ENCODE measurements around the gene TMEM240. TPM values are rescaled to one million over a fixed set of nuclear protein-coding genes. Genes with fewer than 3 reads are reported as not detected.

The TMEM240 gene
- total RNA-seq, 1 experiment from 2014 or later, result 0.87 TPM

- CTCF ChIA-PET, result no interaction called here
- ATAC-seq, result no peak
Observed at GRCh38 chr1:1551524-1552262, 11.3 kb upstream of the TMEM240 start.

DNA sequence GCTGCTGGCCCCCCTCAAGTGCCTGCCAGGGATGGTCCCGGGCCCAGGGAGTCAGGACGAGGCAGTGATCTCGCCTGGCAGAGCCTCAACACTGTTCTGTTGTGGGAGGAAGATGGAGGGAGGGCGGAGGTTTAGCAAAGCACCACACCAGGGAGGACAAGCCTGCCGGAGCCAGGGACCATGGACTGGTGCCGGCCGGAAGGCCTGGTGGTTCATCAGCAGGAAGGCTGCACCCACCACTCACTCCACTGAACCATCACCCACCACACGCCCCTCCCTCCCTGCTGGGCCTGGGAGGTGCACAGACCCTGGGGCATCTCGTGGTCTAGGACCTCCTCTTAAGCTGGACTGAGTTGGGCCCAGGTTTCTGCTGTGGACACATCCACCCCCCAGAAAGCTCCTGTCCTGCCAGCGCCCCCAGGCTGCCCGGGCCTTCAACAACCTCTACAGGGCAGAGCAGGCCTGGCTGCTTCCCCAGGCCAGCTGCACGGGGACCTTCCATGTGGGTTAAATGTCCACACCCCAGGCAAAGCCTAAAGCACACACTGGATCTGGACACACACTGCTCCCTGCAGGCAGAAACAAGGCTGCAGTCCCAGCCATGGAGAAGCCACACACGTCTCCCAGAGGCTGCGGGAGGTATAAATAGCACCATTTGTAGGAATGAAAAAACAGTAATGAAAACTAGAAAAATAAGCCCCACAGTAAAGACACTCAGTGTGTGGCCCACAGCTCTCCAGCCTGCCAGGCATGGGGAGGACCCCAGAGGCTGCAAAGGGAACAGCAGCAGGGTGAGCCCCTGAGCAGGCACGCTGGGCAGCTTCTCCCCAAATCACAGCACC, 10.4 kb upstream of the TMEM240 start:
- POLR2A ChIA-PET (ENCODE audit: unreplicated experiment), result no interaction called here
- H3K4me2 ChIP-seq (ENCODE audit: low read length), result no peak overlapping the region
- H3K9ac ChIP-seq (ENCODE audit: low read length), result no peak overlapping the region
- H3K27ac ChIP-seq (ENCODE audit: low read length), result no peak overlapping the region
- peaks cover 52% of the 10 kb centered on the region for H3K79me2 ChIP-seq (ENCODE audit: low read length)
- DNase-seq (peak; percentile 34), ATAC-seq (peak; percentile 34)
- no peaks in the 10 kb centered on the region for H3K9me3 ChIP-seq (ENCODE audit: low read length)
- no peaks in the 10 kb centered on the region for H3K9me2 ChIP-seq (replicated peaks; ENCODE audit: low read length)
- CTCF ChIA-PET, result no interaction called here
- intact Hi-C loops (cut with micrococcal nuclease), result no loop called here
- H3K4me3 ChIP-seq (ENCODE audit: low read length), result no peak overlapping the region
- H4K20me1 ChIP-seq (ENCODE audit: low read length), result peaks cover 17% of the 10 kb centered on the region; the same call in 1 of the 2 replicates
- H3K36me3 ChIP-seq (ENCODE audit: low read depth, low read length), result peaks cover 7% of the 10 kb centered on the region; the same call in 1 of the 2 replicates
- TF ChIP-seq, protein P1, sequence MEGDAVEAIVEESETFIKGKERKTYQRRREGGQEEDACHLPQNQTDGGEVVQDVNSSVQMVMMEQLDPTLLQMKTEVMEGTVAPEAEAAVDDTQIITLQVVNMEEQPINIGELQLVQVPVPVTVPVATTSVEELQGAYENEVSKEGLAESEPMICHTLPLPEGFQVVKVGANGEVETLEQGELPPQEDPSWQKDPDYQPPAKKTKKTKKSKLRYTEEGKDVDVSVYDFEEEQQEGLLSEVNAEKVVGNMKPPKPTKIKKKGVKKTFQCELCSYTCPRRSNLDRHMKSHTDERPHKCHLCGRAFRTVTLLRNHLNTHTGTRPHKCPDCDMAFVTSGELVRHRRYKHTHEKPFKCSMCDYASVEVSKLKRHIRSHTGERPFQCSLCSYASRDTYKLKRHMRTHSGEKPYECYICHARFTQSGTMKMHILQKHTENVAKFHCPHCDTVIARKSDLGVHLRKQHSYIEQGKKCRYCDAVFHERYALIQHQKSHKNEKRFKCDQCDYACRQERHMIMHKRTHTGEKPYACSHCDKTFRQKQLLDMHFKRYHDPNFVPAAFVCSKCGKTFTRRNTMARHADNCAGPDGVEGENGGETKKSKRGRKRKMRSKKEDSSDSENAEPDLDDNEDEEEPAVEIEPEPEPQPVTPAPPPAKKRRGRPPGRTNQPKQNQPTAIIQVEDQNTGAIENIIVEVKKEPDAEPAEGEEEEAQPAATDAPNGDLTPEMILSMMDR (conservative IDR thresholded peaks at IDR 0.05; ENCODE audit: low read depth, low read length), result peak; percentile 67
- TF ChIP-seq EZH2 (IDR thresholded peaks at IDR 0.05; ENCODE audit: low read length, unreplicated experiment), result no peak
- H2AFZ ChIP-seq (ENCODE audit: low read length), result no peak overlapping the region
- no peaks in the 10 kb centered on the region for H3K27me3 ChIP-seq (ENCODE audit: low read length)
- H3K4me1 ChIP-seq (ENCODE audit: insufficient read depth, low read length), result peaks cover 4% of the 10 kb centered on the region; the same call in 1 of the 2 replicates
- H3F3A ChIP-seq (ENCODE audit: low read length, unreplicated experiment), result no peaks in the 10 kb centered on the region
- BruUV-seq (replicated peaks), result no TSS peak

More at GRCh38 chr1:1551524-1552262, 11.3 kb upstream of the TMEM240 start:
- H3K27me3 ChIP-seq (ENCODE audit: low read length), result no peaks in the 10 kb centered on the region
- DNase-seq, result no peak
- peaks cover 4% of the 10 kb centered on the region; the same call in 1 of the 2 replicates for H3K4me1 ChIP-seq (ENCODE audit: insufficient read depth, low read length)
- H3K27ac ChIP-seq (ENCODE audit: low read length), result no peak overlapping the region
- no peak overlapping the region for H3K4me3 ChIP-seq (ENCODE audit: low read length)
- no peak overlapping the region for H2AFZ ChIP-seq (ENCODE audit: low read length)
- peaks cover 55% of the 10 kb centered on the region for H3K79me2 ChIP-seq (ENCODE audit: low read length)
- no peaks in the 10 kb centered on the region for H3K9me2 ChIP-seq (replicated peaks; ENCODE audit: low read length)
- peaks cover 10% of the 10 kb centered on the region; the same call in 1 of the 2 replicates for H3K36me3 ChIP-seq (ENCODE audit: low read depth, low read length)
- no peaks in the 10 kb centered on the region for H3F3A ChIP-seq (ENCODE audit: low read length, unreplicated experiment)
- intact Hi-C loops (cut with micrococcal nuclease), result no loop called here
- POLR2A ChIA-PET (ENCODE audit: unreplicated experiment), result no interaction called here
- H3K9ac ChIP-seq (ENCODE audit: low read length), result no peak overlapping the region
- no peak overlapping the region for H3K4me2 ChIP-seq (ENCODE audit: low read length)
- H4K20me1 ChIP-seq (ENCODE audit: low read length), result peaks cover 17% of the 10 kb centered on the region; the same call in 1 of the 2 replicates
- no peaks in the 10 kb centered on the region for H3K9me3 ChIP-seq (ENCODE audit: low read length)
- no peak for TF ChIP-seq EZH2phosphoT487 (IDR thresholded peaks at IDR 0.05; ENCODE audit: borderline replicate concordance, low read length)
- no peak for TF ChIP-seq EZH2 (IDR thresholded peaks at IDR 0.05; ENCODE audit: low read length, unreplicated experiment)
- TF ChIP-seq, protein P1 (conservative IDR thresholded peaks at IDR 0.05; ENCODE audit: low read depth, low read length), result no peak
- no TSS peak for BruUV-seq (replicated peaks)

Data from PC-3 (cell line).